Activated CD4-positive, alpha-beta T cell treated with anti-CD3 and anti-CD28 coated beads for 36 hours (primary cell): ENCODE data around the gene CST9. TPM values are rescaled to one million over a fixed set of nuclear protein-coding genes. Genes with fewer than 3 reads are reported as not detected.
A peak's percentile ranks its signal among the peaks of the same experiment; 100 is the strongest.
"Not testable (repeated sequence)": the region's sequence is repeated elsewhere in the genome, so short reads cannot be mapped to it uniquely, and the experiment has no call there.

ENCODE experiments used
- ATAC-seq: fragments of 200-7000 bp; cut with Tn5 transposase; one replicate; pipeline ENCODE4 v1.10.0; 2021; ENCODE audit warnings: mild to moderate bottlenecking, moderate library complexity
- CTCF ChIA-PET: fragments of 350-600 bp; sonication (Branson Sonifier 250); formaldehyde crosslinking; loops from one replicate; lab custom pipeline; 2021; ENCODE audit warnings: antibody characterized with exemption; lab: Charles Lee
- POLR2A ChIA-PET: fragments of 350-600 bp; sonication (Branson Sonifier 250); formaldehyde crosslinking; loops from one replicate; lab custom pipeline; 2021; ENCODE audit warnings: antibody characterized with exemption, inconsistent platforms; lab: Charles Lee
- DNase-seq: peaks from one replicate; pipeline ENCODE4 v3.0.0-alpha.2; 2020
- H3K27ac Mint-ChIP-seq: one replicate; pipeline ENCODE4 v1.8.0; 2021; ENCODE audit warnings: mixed read lengths
- H3K27me3 Mint-ChIP-seq: one replicate; pipeline ENCODE4 v1.8.0; 2021; ENCODE audit warnings: mixed read lengths
- H3K36me3 Mint-ChIP-seq: one replicate; pipeline ENCODE4 v1.8.0; 2021; ENCODE audit warnings: low read depth, mixed read lengths
- H3K4me1 Mint-ChIP-seq: one replicate; pipeline ENCODE4 v1.8.0; 2021; ENCODE audit warnings: mixed read lengths
- H3K4me3 Mint-ChIP-seq: one replicate; pipeline ENCODE4 v1.8.0; 2021; ENCODE audit warnings: mild to moderate bottlenecking, moderate library complexity, mixed read lengths
- H3K9me3 Mint-ChIP-seq: one replicate; pipeline ENCODE4 v1.8.0; 2021; ENCODE audit warnings: low read depth, mixed read lengths
- intact Hi-C, 2 experiments: fragments of 100-400 bp; cut with DNase I in 1 of 2; cut with micrococcal nuclease in 1 of 2; formaldehyde crosslinking; loops; one replicate each; pipeline versions ENCODE4 v1.14.2 to v1.15.1; 2022 to 2024; cut with DNase I, micrococcal nuclease
- total RNA-seq, 2 experiments: library from RNA; stranded (reverse); gene quantifications; one replicate each; pipeline ENCODE4 v1.2.3, GENCODE V29; 2021

Gene CST9
- total RNA-seq, 2 experiments from 2014 or later, result not detected

GRCh38 chr20:23636182-23636907 is 30.6 kb upstream of the CST9 start:
- DNase-seq, result no peak
- H3K27me3 Mint-ChIP-seq, result peaks cover 16% of the 10 kb centered on the region
- intact Hi-C loops, result no loop called here
- H3K4me3 Mint-ChIP-seq, result peak overlapping the region; percentile 40
- no peaks in the 10 kb centered on the region for H3K36me3 Mint-ChIP-seq
- no peaks in the 10 kb centered on the region for H3K9me3 Mint-ChIP-seq
- no peak for ATAC-seq
- no peaks in the 10 kb centered on the region for H3K4me1 Mint-ChIP-seq
- CTCF ChIA-PET, result interaction anchor here (0.7 kb wide), 1 partner anchor 387 kb away, joined by 4 read pairs; no protein-coding TSS in a partner anchor
- H3K27ac Mint-ChIP-seq, result no peak overlapping the region
- POLR2A ChIA-PET, result no interaction called here

- POLR2A ChIA-PET, H3K4me3 Mint-ChIP-seq, H3K27ac Mint-ChIP-seq, DNase-seq, ATAC-seq, H3K4me1 Mint-ChIP-seq, CTCF ChIA-PET, H3K9me3 Mint-ChIP-seq, intact Hi-C loops, H3K36me3 Mint-ChIP-seq: not testable (repeated sequence)
- peaks cover 16% of the 10 kb centered on the region for H3K27me3 Mint-ChIP-seq
These were observed 30.0 kb upstream of the CST9 start for GRCh38 chr20:23635768-23636090.

GRCh38 chr20:23634985-23635767 is 29.5 kb upstream of the CST9 start:
- no peak for DNase-seq

GRCh38 chr20:23634044-23634801 is 28.5 kb upstream of the CST9 start:
- Mint-ChIP-seq H3K4me3 (no peak overlapping the region), H3K27me3 (peaks cover 17% of the 10 kb centered on the region), H3K4me1 (no peaks in the 10 kb centered on the region), H3K36me3 (no peaks in the 10 kb centered on the region), H3K27ac (no peak overlapping the region), H3K9me3 (no peaks in the 10 kb centered on the region)
- no peak for ATAC-seq
- ChIA-PET POLR2A (no interaction called here), CTCF (no interaction called here)
- intact Hi-C loops, result no loop called here
- no peak for DNase-seq

More at GRCh38 chr20:23634985-23635767, 29.5 kb upstream of the CST9 start:
- H3K9me3 Mint-ChIP-seq, result no peaks in the 10 kb centered on the region
- intact Hi-C loops, result no loop called here
- no peaks in the 10 kb centered on the region for H3K4me1 Mint-ChIP-seq
- peaks cover 16% of the 10 kb centered on the region for H3K27me3 Mint-ChIP-seq
- H3K36me3 Mint-ChIP-seq, result no peaks in the 10 kb centered on the region
- no peak for ATAC-seq
- no peak overlapping the region for H3K4me3 Mint-ChIP-seq
- ChIA-PET CTCF (no interaction called here), POLR2A (no interaction called here)
- H3K27ac Mint-ChIP-seq, result no peak overlapping the region

- Mint-ChIP-seq H3K36me3 (no peaks in the 10 kb centered on the region), H3K4me1 (no peaks in the 10 kb centered on the region), H3K9me3 (no peaks in the 10 kb centered on the region), H3K27ac (no peak overlapping the region), H3K27me3 (peaks cover 15% of the 10 kb centered on the region), H3K4me3 (no peak overlapping the region)
- CTCF ChIA-PET, result interaction anchor here (0.7 kb wide), 1 partner anchor 35 kb away, joined by 3 read pairs; no protein-coding TSS in a partner anchor
- ATAC-seq (no peak), DNase-seq (no peak)
- intact Hi-C loops, result no loop called here
- POLR2A ChIA-PET, result no interaction called here
These were observed 27.2 kb upstream of the CST9 start for GRCh38 chr20:23632711-23633573.

- Mint-ChIP-seq H3K27me3 (peaks cover 14% of the 10 kb centered on the region), H3K4me3 (no peak overlapping the region), H3K27ac (no peak overlapping the region), H3K4me1 (no peaks in the 10 kb centered on the region), H3K36me3 (no peaks in the 10 kb centered on the region), H3K9me3 (no peaks in the 10 kb centered on the region)
- intact Hi-C loops, result no loop called here
- no peak for DNase-seq
- CTCF ChIA-PET, result interaction anchor here (0.7 kb wide), 1 partner anchor 28 kb away, joined by 4 read pairs; no protein-coding TSS in a partner anchor
- POLR2A ChIA-PET, result no interaction called here
- ATAC-seq, result no peak
These were observed 26.4 kb upstream of the CST9 start for GRCh38 chr20:23631981-23632710.

GRCh38 chr20:23631226-23631822 is 25.6 kb upstream of the CST9 start:
- ChIA-PET POLR2A (no interaction called here), CTCF (interaction anchor here (0.6 to 0.7 kb wide), 2 partner anchors 29 to 903 kb away, joined by 3 to 4 read pairs; no protein-coding TSS in a partner anchor)
- H3K27ac Mint-ChIP-seq, result no peak overlapping the region
- DNase-seq, result no peak
- H3K4me1 Mint-ChIP-seq, result no peaks in the 10 kb centered on the region
- H3K27me3 Mint-ChIP-seq, result peaks cover 7% of the 10 kb centered on the region
- no peak for ATAC-seq
- no peaks in the 10 kb centered on the region for H3K36me3 Mint-ChIP-seq
- no peak overlapping the region for H3K4me3 Mint-ChIP-seq
- intact Hi-C loops, result no loop called here
- no peaks in the 10 kb centered on the region for H3K9me3 Mint-ChIP-seq

GRCh38 chr20:23630392-23630849 is 24.7 kb upstream of the CST9 start:
- Mint-ChIP-seq H3K4me3 (no peak overlapping the region), H3K27ac (no peak overlapping the region), H3K9me3 (no peaks in the 10 kb centered on the region), H3K36me3 (no peaks in the 10 kb centered on the region), H3K27me3 (peaks cover 7% of the 10 kb centered on the region), H3K4me1 (no peaks in the 10 kb centered on the region)
- ChIA-PET POLR2A (no interaction called here), CTCF (no interaction called here)
- intact Hi-C loops, result no loop called here
- DNase-seq (no peak), ATAC-seq (no peak)

- no peak for ATAC-seq
- no peaks in the 10 kb centered on the region for H3K4me1 Mint-ChIP-seq
- intact Hi-C loops, result no loop called here
- ChIA-PET CTCF (no interaction called here), POLR2A (no interaction called here)
- H3K36me3 Mint-ChIP-seq, result no peaks in the 10 kb centered on the region
- no peak overlapping the region for H3K27ac Mint-ChIP-seq
- peaks cover 5% of the 10 kb centered on the region for H3K27me3 Mint-ChIP-seq
- no peak overlapping the region for H3K4me3 Mint-ChIP-seq
- no peak for DNase-seq
- H3K9me3 Mint-ChIP-seq, result no peaks in the 10 kb centered on the region
These were observed 24.1 kb upstream of the CST9 start for GRCh38 chr20:23629542-23630391.
